GM23338 (cell line): ENCODE data around the gene YAP1. TPM values are rescaled to one million over a fixed set of nuclear protein-coding genes. Genes with fewer than 3 reads are reported as not detected.

Experiments used
- ATAC-seq: fragments of 200-7000 bp; cut with Tn5 transposase; 3 replicates; pipeline ENCODE4 v1.9.1; 2020
- DNase-seq: peaks from one replicate; pipeline ENCODE4 v3.0.0-alpha.2; 2015; ENCODE audit warnings: low spot score
- H2AFZ ChIP-seq: fragments of 200-600 bp; sonication (generic); 2 replicates; pipeline ENCODE4 v1.8.0; 2016; ENCODE audit warnings: antibody characterized with exemption, mild to moderate bottlenecking, moderate library complexity
- H3F3A ChIP-seq: fragments of 200-600 bp; sonication (generic); replicated peaks from 2 replicates; pipeline ENCODE4 v1.8.0; 2017; ENCODE audit warnings: antibody characterized with exemption, mixed run types, low read depth
- H3K27ac ChIP-seq: fragments of 200-600 bp; sonication (generic); 2 replicates; pipeline ENCODE4 v1.6.1; 2016; ENCODE audit warnings: low read depth
- H3K27me3 ChIP-seq: fragments of 200-600 bp; sonication (generic); 2 replicates; pipeline ENCODE4 v1.8.0; 2016; ENCODE audit warnings: mild to moderate bottlenecking, mixed run types, moderate library complexity; ENCODE audit not compliant: insufficient read depth
- H3K36me3 ChIP-seq: fragments of 200-600 bp; sonication (generic); 2 replicates; pipeline ENCODE4 v1.8.0; 2016; ENCODE audit warnings: mild to moderate bottlenecking; ENCODE audit not compliant: insufficient read depth
- H3K4me1 ChIP-seq: fragments of 200-600 bp; sonication (generic); 2 replicates; pipeline ENCODE4 v1.8.0; 2016; ENCODE audit warnings: mild to moderate bottlenecking, moderate library complexity; ENCODE audit not compliant: insufficient read depth
- H3K4me2 ChIP-seq: fragments of 200-600 bp; sonication (generic); 2 replicates; pipeline ENCODE4 v1.7.1; 2017; ENCODE audit warnings: mixed run types
- H3K4me3 ChIP-seq: fragments of 200-600 bp; sonication (generic); 2 replicates; pipeline ENCODE4 v1.6.1; 2016; ENCODE audit warnings: mixed run types
- H3K79me2 ChIP-seq: fragments of 200-600 bp; sonication (generic); replicated peaks from 2 replicates; pipeline ENCODE4 v1.8.0; 2017; ENCODE audit warnings: mild to moderate bottlenecking; ENCODE audit not compliant: insufficient read depth
- H3K9me2 ChIP-seq: fragments of 200-600 bp; sonication (generic); 2 replicates; pipeline ENCODE4 v1.8.0; 2017; ENCODE audit not compliant: insufficient read depth
- H4K20me1 ChIP-seq: fragments of 200-600 bp; sonication (generic); replicated peaks from 2 replicates; pipeline ENCODE4 v1.8.0; 2017; ENCODE audit warnings: mild to moderate bottlenecking; ENCODE audit not compliant: insufficient read depth
- H3K27ac Mint-ChIP-seq: 2 replicates; pipeline ENCODE4 v1.8.0; 2020; ENCODE audit warnings: inconsistent platforms, mild to moderate bottlenecking, moderate library complexity, mixed read lengths
- H3K27me3 Mint-ChIP-seq: 3 replicates; pipeline ENCODE4 v1.8.0; 2022; ENCODE audit warnings: low read depth, mild to moderate bottlenecking, moderate library complexity, mixed read lengths, inconsistent platforms; ENCODE audit not compliant: insufficient read depth, poor library complexity
- H3K36me3 Mint-ChIP-seq: 3 replicates; pipeline ENCODE4 v1.8.0; 2021; ENCODE audit warnings: low read depth, mild to moderate bottlenecking, inconsistent platforms, moderate library complexity, mixed read lengths
- H3K4me1 Mint-ChIP-seq: 3 replicates; pipeline ENCODE4 v1.8.0; 2020; ENCODE audit warnings: mild to moderate bottlenecking, inconsistent platforms, mixed read lengths
- H3K4me3 Mint-ChIP-seq: 3 replicates; pipeline ENCODE4 v1.8.0; 2021; ENCODE audit warnings: moderate library complexity, mild to moderate bottlenecking, inconsistent platforms, mixed read lengths
- H3K9me3 Mint-ChIP-seq: 3 replicates; pipeline ENCODE4 v1.8.0; 2020; ENCODE audit warnings: moderate library complexity, mild to moderate bottlenecking, inconsistent platforms, mixed read lengths
- CREB1 ChIP-seq: fragments of 250-450 bp; sonication (Bioruptor Pico); IDR thresholded peaks from 2 replicates; pipeline ENCODE4 v1.5.0; 2020; ENCODE audit warnings: low read depth, mild to moderate bottlenecking, moderate library complexity
- CTCF ChIP-seq, 2 experiments: fragments of 200-600 bp in 1 of 2; sonication (generic) in 1 of 2; conservative IDR thresholded peaks; 2 replicates each; pipeline versions ENCODE4 v1.5.1 to v1.6.1; 2016 to 2017; ENCODE audit warnings: antibody characterized with exemption in 2 of 2, low read depth in 2 of 2, mild to moderate bottlenecking in 2 of 2, moderate library complexity in 1 of 2
- EZH2phosphoT487 ChIP-seq: fragments of 200-600 bp; sonication (generic); IDR thresholded peaks from one replicate; pipeline ENCODE4 v1.8.1; 2018; ENCODE audit warnings: antibody characterized with exemption; ENCODE audit not compliant: unreplicated experiment
- JUNB ChIP-seq: IDR thresholded peaks from one replicate; pipeline ENCODE4 v1.6.1; 2016; ENCODE audit warnings: antibody characterized with exemption; ENCODE audit not compliant: unreplicated experiment
- NANOG ChIP-seq: IDR thresholded peaks from 2 replicates; pipeline ENCODE4 v1.6.1; 2016; ENCODE audit warnings: antibody characterized with exemption, borderline replicate concordance
- POLR2AphosphoS5 ChIP-seq: IDR thresholded peaks from 2 replicates; pipeline ENCODE4 v1.6.1; 2016; ENCODE audit warnings: antibody characterized with exemption, low read depth
- ZNF331 ChIP-seq: fragments of 250-450 bp; sonication (Bioruptor Pico); IDR thresholded peaks from 2 replicates; pipeline ENCODE4 v1.5.0; 2020; ENCODE audit warnings: low read depth, mild to moderate bottlenecking, moderate library complexity
- ZNF462 ChIP-seq: fragments of 250-450 bp; sonication (Bioruptor Pico); IDR thresholded peaks from 2 replicates; pipeline ENCODE4 v1.5.0; 2020; ENCODE audit warnings: mild to moderate bottlenecking, moderate library complexity
- polyA plus RNA-seq: library from polyadenylated mRNA; unstranded; fragments of >200 nt; fragmentation: Nextera tagmentation; extraction: Ambion mirVana; gene quantifications from 2 replicates; pipeline ENCODE4 v1.2.1, GENCODE V29; 2016
- total RNA-seq: library from RNA; depleted of rRNA; stranded (reverse); fragments of >200 nt; shearing (Covaris generic); gene quantifications from 2 replicates; pipeline ENCODE4 v1.2.3, GENCODE V29; 2014

Gene YAP1
- total and polyA plus RNA-seq, 2 experiments from 2014 or later, result 17.2 to 155 TPM

- H3K4me3 ChIP-seq, result peak overlapping the region; percentile 7; the same call in 1 of the 2 replicates
- H3F3A ChIP-seq, result 0 out of 2 replicates have a peak, but pooled peaks cover 4% of the 10 kb centered on the region
- Mint-ChIP-seq H3K27me3 (peaks cover 4% of the 10 kb centered on the region), H3K4me3 (peak overlapping the region; percentile 24; the same call in 1 of the 3 replicates), H3K4me1 (peaks cover 58% of the 10 kb centered on the region), H3K27ac (peak overlapping the region; percentile 91), H3K9me3 (peaks cover 11% of the 10 kb centered on the region), H3K36me3 (peaks cover 21% of the 10 kb centered on the region)
- no peaks in the 10 kb centered on the region for H3K9me2 ChIP-seq
- H3K27ac ChIP-seq, result peak overlapping the region; percentile 93
- peaks cover 52% of the 10 kb centered on the region for H3K4me1 ChIP-seq
- TF ChIP-seq ZNF462 (CRISPR knock-in tag) (no peak), POLR2AphosphoS5 (no peak), ZNF331 (no peak), EZH2phosphoT487 (no peak)
- H4K20me1 ChIP-seq, result no peaks in the 10 kb centered on the region
- H3K36me3 ChIP-seq, result no peaks in the 10 kb centered on the region
- no peaks in the 10 kb centered on the region for H3K27me3 ChIP-seq
- ATAC-seq (no peak), DNase-seq (no peak)
- H2AFZ ChIP-seq, result no peak overlapping the region
- peaks cover 39% of the 10 kb centered on the region for H3K79me2 ChIP-seq
- H3K4me2 ChIP-seq, result peak overlapping the region; percentile 35
These were observed 86.6 kb downstream of the YAP1 start for GRCh38 chr11:102196816-102197215.

GRCh38 chr11:102197670-102198139 is 87.5 kb downstream of the YAP1 start:
- peak overlapping the region; percentile 53 for H3K4me3 Mint-ChIP-seq
- no peaks in the 10 kb centered on the region for H3K9me2 ChIP-seq
- peak overlapping the region; percentile 91 for H3K27ac Mint-ChIP-seq
- ATAC-seq, result peak; percentile 99
- peak overlapping the region; percentile 24 for H3K4me3 ChIP-seq
- H3K4me1 Mint-ChIP-seq, result peaks cover 55% of the 10 kb centered on the region
- DNase-seq, result peak; percentile 92
- 0 out of 2 replicates have a peak, but pooled peaks cover 4% of the 10 kb centered on the region for H3F3A ChIP-seq
- peaks cover 59% of the 10 kb centered on the region for H3K4me1 ChIP-seq
- no peaks in the 10 kb centered on the region for H3K36me3 ChIP-seq
- peak overlapping the region; percentile 93 for H3K27ac ChIP-seq
- H3K27me3 ChIP-seq, result no peaks in the 10 kb centered on the region
- H3K9me3 Mint-ChIP-seq, result peaks cover 11% of the 10 kb centered on the region
- H3K4me2 ChIP-seq, result peak overlapping the region; percentile 36
- no peak overlapping the region for H2AFZ ChIP-seq
- no peaks in the 10 kb centered on the region for H4K20me1 ChIP-seq
- H3K27me3 Mint-ChIP-seq, result peaks cover 4% of the 10 kb centered on the region
- peaks cover 39% of the 10 kb centered on the region for H3K79me2 ChIP-seq
- peaks cover 21% of the 10 kb centered on the region for H3K36me3 Mint-ChIP-seq
- TF ChIP-seq CTCF (conservative IDR thresholded peaks at IDR 0.05; ENCODE audit: low read depth in 2 of 2) (no peak), JUNB (no peak), CREB1 (no peak), NANOG (peak; percentile 77)
